HCT116 (cell line): Measurements from ENCODE around the gene NKTR. TPM values are rescaled to one million over a fixed set of nuclear protein-coding genes. Genes with fewer than 3 reads are reported as not detected.
A peak's percentile ranks its signal among the peaks of the same experiment; 100 is the strongest.

Experiments
- ATAC-seq: fragments of 200-7000 bp; cut with Tn5 transposase; 2 replicates; pipeline ENCODE4 v1.9.1; 2020; ENCODE audit warnings: mild to moderate bottlenecking, moderate library complexity
- BruUV-seq: library from RNA; stranded (reverse); fragments of 400-500 nt; replicated peaks from 2 replicates; lab custom pipeline; 2021; lab: Mats Ljungman, UMichigan
- CTCF ChIA-PET: fragments of 300-600 bp; sonication (Branson Sonifier 250); formaldehyde crosslinking; loops from one replicate; lab custom pipeline; 2021; ENCODE audit warnings: antibody characterized with exemption; lab: Charles Lee
- POLR2A ChIA-PET: fragments of 300-600, 350-600 bp; sonication (Branson Sonifier 250); formaldehyde crosslinking; loops from one replicate; lab custom pipeline; 2021; ENCODE audit warnings: antibody characterized with exemption; lab: Charles Lee
- RAD21 ChIA-PET, 2 experiments: fragments of 300-600 bp; sonication (Branson Sonifier 250); formaldehyde crosslinking; loops; one replicate each; lab custom pipeline; 2023; ENCODE audit warnings: low total read pairs in 2 of 2; ENCODE audit not compliant: uncharacterized antibody in 2 of 2, unreplicated experiment in 2 of 2, low non-redundant PET in 1 of 2; lab: Charles Lee
- DNase-seq: peaks from one replicate; pipeline ENCODE4 v3.0.0-alpha.2; 2010; ENCODE audit warnings: low read depth, low spot score
- H2AFZ ChIP-seq: fragments of 200-600 bp; shearing (Covaris generic), sonication (generic); 2 replicates; pipeline ENCODE4 v1.6.1; 2017; ENCODE audit warnings: low read depth, mixed run types, mixed read lengths, antibody characterized with exemption, low read length; ENCODE audit not compliant: poor library complexity, severe bottlenecking
- H3K27ac ChIP-seq: 2 replicates; pipeline ENCODE4 v1.5.1; 2012; ENCODE audit warnings: low read depth, low read length
- H3K27me3 ChIP-seq: fragments of 200-600 bp; sonication (generic); 2 replicates; pipeline ENCODE4 v1.6.1; 2016; ENCODE audit warnings: mixed run types, low read length, mixed read lengths; ENCODE audit not compliant: insufficient read depth
- H3K36me3 ChIP-seq, 2 experiments: fragments of 200-500 bp in 1 of 2; fragments of 200-600 bp in 1 of 2; sonication (Bioruptor generic) in 1 of 2; sonication (generic) in 1 of 2; 2 replicates each; pipeline versions ENCODE4 v1.5.1 to v1.6.1; 2014 to 2016; ENCODE audit warnings: low read length in 2 of 2, inconsistent platforms in 1 of 2, mixed read lengths in 1 of 2, mixed run types in 1 of 2; ENCODE audit not compliant: insufficient read depth in 2 of 2, control insufficient read depth in 1 of 2
- H3K4me1 ChIP-seq, 2 experiments: fragments of 200-600 bp in 1 of 2; sonication (generic) in 1 of 2; 2 replicates each; pipeline versions ENCODE4 v1.5.1 to v1.6.1; 2012 to 2017; ENCODE audit warnings: low read length in 2 of 2, inconsistent platforms in 1 of 2, mild to moderate bottlenecking in 1 of 2, mixed read lengths in 1 of 2, mixed run types in 1 of 2, moderate library complexity in 1 of 2; ENCODE audit not compliant: insufficient read depth in 2 of 2, control insufficient read depth in 1 of 2
- H3K4me2 ChIP-seq: fragments of 200-600 bp; sonication (generic); 2 replicates; pipeline ENCODE4 v1.6.1; 2017; ENCODE audit warnings: mixed run types, low read length, mixed read lengths
- H3K4me3 ChIP-seq, 2 experiments: fragments of 200-600 bp in 1 of 2; sonication (generic) in 1 of 2; replicated peaks in 1 of 2; 2 replicates each; pipeline ENCODE4 v1.5.1; 2011 to 2016; ENCODE audit warnings: low read length in 2 of 2, control low read depth in 1 of 2, low read depth in 1 of 2, mild to moderate bottlenecking in 1 of 2, mixed read lengths in 1 of 2, mixed run types in 1 of 2
- H3K79me2 ChIP-seq: fragments of 200-600 bp; sonication (generic); 2 replicates; pipeline ENCODE4 v1.6.1; 2017; ENCODE audit warnings: mild to moderate bottlenecking, mixed run types, low read length, moderate library complexity, mixed read lengths; ENCODE audit not compliant: insufficient read depth
- H3K9ac ChIP-seq: fragments of 200-600 bp; sonication (generic); 2 replicates; pipeline ENCODE4 v1.6.1; 2016; ENCODE audit warnings: low read length, mixed read lengths
- H3K9me2 ChIP-seq: fragments of 200-600 bp; sonication (generic), shearing (Covaris generic); 2 replicates; pipeline ENCODE4 v1.6.1; 2017; ENCODE audit warnings: mixed run types, mild to moderate bottlenecking, moderate library complexity; ENCODE audit not compliant: insufficient read depth
- H3K9me3 ChIP-seq, 2 experiments: fragments of 200-500 bp in 1 of 2; fragments of 200-600 bp in 1 of 2; sonication (Bioruptor generic) in 1 of 2; sonication (generic) in 1 of 2; 2 replicates each; pipeline ENCODE4 v1.6.1; 2014 to 2017; ENCODE audit warnings: low read length in 2 of 2, mixed read lengths in 2 of 2, inconsistent platforms in 1 of 2, low read depth in 1 of 2, mild to moderate bottlenecking in 1 of 2, mixed run types in 1 of 2, moderate library complexity in 1 of 2; ENCODE audit not compliant: control insufficient read depth in 1 of 2, insufficient read depth in 1 of 2
- H4K20me1 ChIP-seq: fragments of 200-600 bp; sonication (generic), shearing (Covaris generic); 2 replicates; pipeline ENCODE4 v1.6.1; 2017; ENCODE audit warnings: mixed run types, mild to moderate bottlenecking, moderate library complexity; ENCODE audit not compliant: insufficient read depth
- CBX3 ChIP-seq: IDR thresholded peaks from 2 replicates; pipeline ENCODE4 v1.6.1; 2012; ENCODE audit warnings: low read depth
- CEBPB ChIP-seq: IDR thresholded peaks from 2 replicates; pipeline ENCODE4 v1.6.1; 2012; ENCODE audit warnings: low read depth
- ELF1 ChIP-seq: IDR thresholded peaks from 2 replicates; pipeline ENCODE4 v1.6.1; 2012; ENCODE audit warnings: low read depth, borderline replicate concordance
- EZH2 ChIP-seq: fragments of 200-600 bp; sonication (generic); IDR thresholded peaks from 2 replicates; pipeline ENCODE4 v1.6.1; 2017; ENCODE audit warnings: antibody characterized with exemption, mixed run types
- FOSL1 ChIP-seq: IDR thresholded peaks from 2 replicates; pipeline ENCODE4 v1.6.1; 2012; ENCODE audit warnings: low read depth
- JUND ChIP-seq: IDR thresholded peaks from 2 replicates; pipeline ENCODE4 v1.6.1; 2012
- POLR2AphosphoS5 ChIP-seq: IDR thresholded peaks from 2 replicates; pipeline ENCODE4 v1.6.1; 2011; ENCODE audit warnings: mild to moderate bottlenecking, low read depth, low read length, moderate library complexity
- SP1 ChIP-seq: IDR thresholded peaks from 2 replicates; pipeline ENCODE4 v1.6.1; 2012; ENCODE audit warnings: low read depth
- intact Hi-C: fragments of 100-400 bp; cut with micrococcal nuclease; formaldehyde crosslinking; loops from 2 replicates; pipeline ENCODE4 v1.10.0; 2022
- total RNA-seq: library from RNA; stranded (reverse); gene quantifications from one replicate; pipeline ENCODE4 v1.2.1, GENCODE V29; 2021; ENCODE audit not compliant: unreplicated experiment
- TF ChIP-seq, protein P1 (sequence below): IDR thresholded peaks from 2 replicates; pipeline ENCODE4 v1.6.1; 2012
- TF ChIP-seq, protein P2 (sequence below): IDR thresholded peaks from 2 replicates; pipeline ENCODE4 v1.6.1; 2012; ENCODE audit warnings: low read depth

The NKTR gene
- total RNA-seq, 1 experiment from 2014 or later = 59.7 TPM

DNA sequence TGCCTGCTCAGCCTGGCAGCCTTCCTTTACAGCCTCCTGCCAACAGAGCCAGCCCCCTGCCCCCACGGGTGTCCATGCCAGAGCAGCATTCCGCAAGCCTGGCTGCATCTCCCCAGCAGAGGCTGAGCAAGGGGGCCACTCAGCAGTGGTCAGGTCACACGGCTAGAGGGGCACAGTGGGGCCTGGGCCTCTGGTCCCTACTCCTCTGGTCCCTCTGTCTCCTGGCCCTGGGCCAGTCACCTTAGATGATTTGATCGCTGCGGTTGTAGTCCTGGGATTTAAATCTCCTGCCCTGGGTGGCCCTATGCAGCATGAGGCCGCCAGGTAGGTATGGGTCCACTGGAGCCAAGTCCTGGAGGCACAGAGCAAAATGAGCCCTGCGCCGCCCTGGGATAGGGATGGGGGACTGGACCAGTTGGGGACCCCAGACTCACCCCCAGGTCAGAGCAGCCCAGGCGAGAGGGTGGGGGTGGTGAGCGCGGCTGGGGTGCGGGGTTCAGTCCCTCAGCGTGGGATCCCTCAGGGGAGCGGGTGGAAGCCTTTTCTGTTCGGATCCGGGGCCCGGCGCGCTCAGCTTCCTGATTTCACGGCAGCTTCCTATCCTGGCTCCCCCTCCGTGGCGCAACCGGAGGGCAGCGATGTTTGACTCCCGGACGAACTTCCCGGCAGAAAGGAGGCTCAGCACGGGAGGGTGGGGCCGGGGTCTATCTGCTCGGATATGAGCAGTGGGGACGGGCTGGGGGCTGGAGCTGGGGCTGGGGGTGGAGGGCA, 53.3 kb downstream of the NKTR start, which contains the start of gene ZBTB47:
Gene ZBTB47, plus strand, starts transcription at position 138 of the 771 bp plus-strand sequence. CDS start 4,659 bp downstream, outside the sequence.
- ATAC-seq = peak; percentile 3; the same call in 1 of the 2 replicates
- ChIA-PET POLR2A (interaction anchor here (3.0 kb wide), 1 partner anchor 53 kb away, joined by 9 read pairs; the partner anchor contains the start of gene NKTR), CTCF (no interaction called here), RAD21 (no interaction called here)
- Histone ChIP-seq H3K9ac (peak within 1 kb of the TSS; percentile 86), H3K9me2 (no peaks in the 10 kb centered on the region), H3K4me2 (peak within 1 kb of the TSS; percentile 99), H2AFZ (peak within 1 kb of the TSS; percentile 46), H3K79me2 (peaks cover 16% of the 10 kb centered on the region; the same call in 1 of the 2 replicates), H3K4me3 (peak within 1 kb of the TSS; percentile 75 to 86), H3K27ac (peak within 1 kb of the TSS; percentile 84), H4K20me1 (no peaks in the 10 kb centered on the region), H3K36me3 (no peaks in the 10 kb centered on the region; a peak in 1 of 4 replicates), H3K27me3 (no peaks in the 10 kb centered on the region), H3K4me1 (peaks cover 42 to 63% of the 10 kb centered on the region in 2 experiments), H3K9me3 (no peaks in the 10 kb centered on the region)
- TF ChIP-seq POLR2AphosphoS5 = no peak
- TF ChIP-seq EZH2 = no peak
- no peak for TF ChIP-seq ELF1
- TF ChIP-seq, protein P1, sequence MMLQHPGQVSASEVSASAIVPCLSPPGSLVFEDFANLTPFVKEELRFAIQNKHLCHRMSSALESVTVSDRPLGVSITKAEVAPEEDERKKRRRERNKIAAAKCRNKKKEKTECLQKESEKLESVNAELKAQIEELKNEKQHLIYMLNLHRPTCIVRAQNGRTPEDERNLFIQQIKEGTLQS = no peak
- TF ChIP-seq CBX3 = no peak
- TF ChIP-seq SP1 = no peak
- no peak for TF ChIP-seq JUND
- TF ChIP-seq, protein P2, sequence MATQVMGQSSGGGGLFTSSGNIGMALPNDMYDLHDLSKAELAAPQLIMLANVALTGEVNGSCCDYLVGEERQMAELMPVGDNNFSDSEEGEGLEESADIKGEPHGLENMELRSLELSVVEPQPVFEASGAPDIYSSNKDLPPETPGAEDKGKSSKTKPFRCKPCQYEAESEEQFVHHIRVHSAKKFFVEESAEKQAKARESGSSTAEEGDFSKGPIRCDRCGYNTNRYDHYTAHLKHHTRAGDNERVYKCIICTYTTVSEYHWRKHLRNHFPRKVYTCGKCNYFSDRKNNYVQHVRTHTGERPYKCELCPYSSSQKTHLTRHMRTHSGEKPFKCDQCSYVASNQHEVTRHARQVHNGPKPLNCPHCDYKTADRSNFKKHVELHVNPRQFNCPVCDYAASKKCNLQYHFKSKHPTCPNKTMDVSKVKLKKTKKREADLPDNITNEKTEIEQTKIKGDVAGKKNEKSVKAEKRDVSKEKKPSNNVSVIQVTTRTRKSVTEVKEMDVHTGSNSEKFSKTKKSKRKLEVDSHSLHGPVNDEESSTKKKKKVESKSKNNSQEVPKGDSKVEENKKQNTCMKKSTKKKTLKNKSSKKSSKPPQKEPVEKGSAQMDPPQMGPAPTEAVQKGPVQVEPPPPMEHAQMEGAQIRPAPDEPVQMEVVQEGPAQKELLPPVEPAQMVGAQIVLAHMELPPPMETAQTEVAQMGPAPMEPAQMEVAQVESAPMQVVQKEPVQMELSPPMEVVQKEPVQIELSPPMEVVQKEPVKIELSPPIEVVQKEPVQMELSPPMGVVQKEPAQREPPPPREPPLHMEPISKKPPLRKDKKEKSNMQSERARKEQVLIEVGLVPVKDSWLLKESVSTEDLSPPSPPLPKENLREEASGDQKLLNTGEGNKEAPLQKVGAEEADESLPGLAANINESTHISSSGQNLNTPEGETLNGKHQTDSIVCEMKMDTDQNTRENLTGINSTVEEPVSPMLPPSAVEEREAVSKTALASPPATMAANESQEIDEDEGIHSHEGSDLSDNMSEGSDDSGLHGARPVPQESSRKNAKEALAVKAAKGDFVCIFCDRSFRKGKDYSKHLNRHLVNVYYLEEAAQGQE = no peak
- no peak for TF ChIP-seq FOSL1
- no peak for TF ChIP-seq CEBPB
- intact Hi-C loops = loop anchor here (5.0 kb wide), 2 partner anchors 51 to 89 kb away; partner anchors contain the start of gene NKTR
- no TSS peak for BruUV-seq
- DNase-seq = no peak
